Spleen (tissue), 7 donors: ENCODE results near the gene SPATA21.

Experiments used
- CTCF ChIP-seq, 11 experiments: fragments of 200-600 bp in 7 of 11; fragments of 450-650 bp in 4 of 11; sonication (generic) in 4 of 11; IDR thresholded peaks in 8 of 11; conservative IDR thresholded peaks in 3 of 11; 1 replicate in 7 of 11; 2 replicates in 4 of 11; pipeline versions ENCODE4 v1.4.0 to v1.8.0; 2016 to 2021; ENCODE audit warnings: antibody characterized with exemption in 11 of 11, inconsistent platforms in 4 of 11, mild to moderate bottlenecking in 1 of 11
- POLR2A ChIP-seq, 3 donors: fragments of 450-650 bp; IDR thresholded peaks; one replicate each; pipeline ENCODE4 v1.5.1; 2017; ENCODE audit warnings: antibody characterized with exemption in 3 of 3, mild to moderate bottlenecking in 1 of 3
- POLR2AphosphoS5 ChIP-seq, 3 donors: sonication (generic); formaldehyde crosslinking; IDR thresholded peaks; one replicate each; pipeline ENCODE4 v1.5.1; 2017; ENCODE audit warnings: antibody characterized with exemption in 3 of 3
- donor health status: DM: no; HTN: no; CAD: no; lungs with moderate emphysema.
- donor health status: DM: no; HTN: no; CAD: no.
- donor health status: DM: no; HTN: no; CAD: no.

GRCh38 chr1:16386454-16387113 lies 50.6 kb downstream of the SPATA21 start:
- TF ChIP-seq CTCF (IDR thresholded peaks at IDR 0.05 in 8 of 11, conservative IDR thresholded peaks at IDR 0.05 in 3 of 11) (no peak), POLR2AphosphoS5 (IDR thresholded peaks at IDR 0.05) (no peak), POLR2A (IDR thresholded peaks at IDR 0.05) (no peak)
